ENCODE measurements around the gene DOCK10. TPM values are rescaled to one million over a fixed set of nuclear protein-coding genes. Genes with fewer than 3 reads are reported as not detected.

DOCK10 gene
- total RNA-seq, 2 experiments from 2014 or later: 191 to 198 TPM

GRCh38 chr2:225072444-225072843 lies 30.2 kb upstream of the DOCK10 start:
- Mint-ChIP-seq H3K4me1 (ENCODE audit: low read depth) (peaks cover 9% of the 10 kb centered on the region), H3K27ac (no peak overlapping the region), H3K9me3 (peaks cover 14% of the 10 kb centered on the region), H3K36me3 (ENCODE audit: low read depth) (peaks cover 9% of the 10 kb centered on the region), H3K4me3 (no peak overlapping the region), H3K27me3 (no peaks in the 10 kb centered on the region)
- DNase-seq: no peak
- CTCF ChIA-PET: no interaction called here
- intact Hi-C loops (cut with micrococcal nuclease): no loop called here
- POLR2A ChIA-PET: no interaction called here
- TF ChIP-seq CTCF (IDR thresholded peaks at IDR 0.05): no peak
- no peak for ATAC-seq

DNA sequence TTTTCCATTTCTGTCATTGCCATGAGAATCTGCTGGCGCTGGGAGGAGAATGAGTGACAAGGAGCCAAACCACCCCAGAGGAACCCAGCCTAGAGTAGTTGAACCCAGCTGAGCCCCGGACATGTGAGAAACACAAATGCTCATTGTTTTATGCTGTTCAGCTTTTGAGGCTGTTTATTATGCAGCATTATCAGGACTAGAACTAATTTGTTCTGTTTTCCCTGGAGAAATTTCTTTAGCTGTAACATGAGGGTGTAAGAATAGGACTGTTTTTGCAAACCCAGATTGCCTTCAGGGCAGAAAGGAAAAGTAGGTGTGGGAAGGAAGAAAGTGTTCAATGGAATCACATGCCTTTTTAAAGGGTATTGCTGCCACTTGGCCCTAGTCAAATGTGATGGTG lies 28.5 kb upstream of the DOCK10 start:
- no peak overlapping the region for H3K27ac Mint-ChIP-seq
- TF ChIP-seq CTCF (IDR thresholded peaks at IDR 0.05): no peak
- H3K4me3 Mint-ChIP-seq: no peak overlapping the region
- ChIA-PET CTCF (interaction anchor here (0.8 kb wide), 1 partner anchor 41 kb away, joined by 3 read pairs; no protein-coding TSS in a partner anchor), POLR2A (interaction anchor here (1.2 kb wide), 1 partner anchor 30 kb away, joined by 3 read pairs; no protein-coding TSS in a partner anchor)
- intact Hi-C loops (cut with micrococcal nuclease): no loop called here
- DNase-seq (no peak), ATAC-seq (no peak)
- peaks cover 21% of the 10 kb centered on the region for H3K4me1 Mint-ChIP-seq (ENCODE audit: low read depth)
- no peaks in the 10 kb centered on the region for H3K27me3 Mint-ChIP-seq
- peaks cover 19% of the 10 kb centered on the region for H3K36me3 Mint-ChIP-seq (ENCODE audit: low read depth)
- H3K9me3 Mint-ChIP-seq: peaks cover 24% of the 10 kb centered on the region

- ChIA-PET CTCF (interaction anchor here (0.9 to 2.0 kb wide), 4 partner anchors 8 to 67 kb away, joined by 3 to 5 read pairs (median 4); no protein-coding TSS in a partner anchor), POLR2A (interaction anchor here (1.2 kb wide), 1 partner anchor 30 kb away, joined by 3 read pairs; no protein-coding TSS in a partner anchor)
- no peak for DNase-seq
- Mint-ChIP-seq H3K27me3 (no peaks in the 10 kb centered on the region), H3K27ac (no peak overlapping the region), H3K9me3 (peaks cover 24% of the 10 kb centered on the region), H3K4me3 (no peak overlapping the region), H3K36me3 (ENCODE audit: low read depth) (peaks cover 19% of the 10 kb centered on the region), H3K4me1 (ENCODE audit: low read depth) (peaks cover 25% of the 10 kb centered on the region)
- no peak for ATAC-seq
- intact Hi-C loops (cut with micrococcal nuclease): no loop called here
- no peak for TF ChIP-seq CTCF (IDR thresholded peaks at IDR 0.05)
Observed at GRCh38 chr2:225069966-225070365, 27.7 kb upstream of the DOCK10 start.

DNA sequence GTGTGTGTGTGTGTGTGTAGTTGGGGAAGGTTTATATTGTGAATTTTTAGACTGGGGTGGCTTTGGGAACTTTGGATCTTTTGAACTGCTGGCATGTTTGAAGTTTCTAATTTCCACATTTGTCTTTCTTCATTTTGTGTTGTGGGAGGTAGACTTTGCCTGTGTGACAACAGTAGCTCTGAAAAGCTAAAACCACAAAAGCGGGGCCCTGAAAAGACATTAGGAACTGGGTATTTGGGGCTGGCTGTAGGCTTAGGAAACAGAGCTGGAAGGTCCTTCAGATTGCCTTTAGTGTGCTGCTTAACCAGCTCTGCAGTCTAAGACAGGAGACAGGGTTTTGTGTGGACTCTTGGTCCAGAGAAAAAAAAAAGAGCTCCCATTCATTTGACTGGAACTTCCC lies 27.2 kb upstream of the DOCK10 start:
- H3K4me1 Mint-ChIP-seq (ENCODE audit: low read depth): peaks cover 29% of the 10 kb centered on the region
- ChIA-PET CTCF (interaction anchor here (0.9 to 2.0 kb wide), 4 partner anchors 9 to 67 kb away, joined by 3 to 5 read pairs (median 4); no protein-coding TSS in a partner anchor), POLR2A (no interaction called here)
- H3K27ac Mint-ChIP-seq: no peak overlapping the region
- peaks cover 19% of the 10 kb centered on the region for H3K36me3 Mint-ChIP-seq (ENCODE audit: low read depth)
- TF ChIP-seq CTCF (IDR thresholded peaks at IDR 0.05): no peak
- no peaks in the 10 kb centered on the region for H3K27me3 Mint-ChIP-seq
- ATAC-seq (no peak), DNase-seq (no peak)
- intact Hi-C loops (cut with micrococcal nuclease): no loop called here
- H3K4me3 Mint-ChIP-seq: no peak overlapping the region
- H3K9me3 Mint-ChIP-seq: peaks cover 24% of the 10 kb centered on the region

DNA sequence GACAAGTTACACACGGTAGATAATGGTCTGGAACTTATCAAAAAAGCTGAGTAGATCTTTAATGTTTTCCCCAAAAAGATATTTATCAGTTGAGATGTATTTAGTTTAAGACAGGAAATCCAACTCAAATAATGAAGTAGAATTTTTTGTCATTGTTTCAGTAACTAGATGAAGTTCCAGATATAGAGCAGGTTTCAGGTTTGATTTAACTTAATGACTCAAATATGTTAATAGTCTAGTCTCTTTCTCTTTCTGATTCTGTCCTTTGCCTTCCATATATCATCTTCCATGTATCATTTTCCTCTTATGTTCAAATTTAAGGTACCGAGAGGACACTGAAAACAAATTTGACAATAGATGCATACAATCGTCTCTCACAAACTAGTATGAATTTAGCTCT lies 23.6 kb upstream of the DOCK10 start:
- Mint-ChIP-seq H3K36me3 (ENCODE audit: low read depth) (peaks cover 19% of the 10 kb centered on the region), H3K27ac (peak overlapping the region; percentile 24), H3K27me3 (no peaks in the 10 kb centered on the region), H3K4me3 (no peak overlapping the region), H3K9me3 (peaks cover 24% of the 10 kb centered on the region), H3K4me1 (ENCODE audit: low read depth) (peaks cover 50% of the 10 kb centered on the region)
- intact Hi-C loops (cut with micrococcal nuclease): no loop called here
- ATAC-seq: peak; percentile 47
- no peak for DNase-seq
- no peak for TF ChIP-seq CTCF (IDR thresholded peaks at IDR 0.05)
- ChIA-PET CTCF (interaction anchor here (0.9 to 1.2 kb wide), 3 partner anchors 13 to 136 kb away, joined by 3 to 4 read pairs (median 3); no protein-coding TSS in a partner anchor), POLR2A (interaction anchor here (0.8 to 4.8 kb wide), 3 partner anchors 24 to 46 kb away, joined by 3 to 25 read pairs (median 4); partner anchors contain the start of gene DOCK10)

Measured in activated CD8-positive, alpha-beta T cell treated with anti-CD3 and anti-CD28 coated beads for 36 hours (primary cell).